HG03460 (cell line): Measurements from ENCODE around the gene SCYGR2.

Experiments used
- ATAC-seq: cut with Tn5 transposase; IDR thresholded peaks from one replicate; pipeline ENCODE4 v1.9.1; 2021; ENCODE audit not compliant: unreplicated experiment

The SCYGR2 gene

DNA sequence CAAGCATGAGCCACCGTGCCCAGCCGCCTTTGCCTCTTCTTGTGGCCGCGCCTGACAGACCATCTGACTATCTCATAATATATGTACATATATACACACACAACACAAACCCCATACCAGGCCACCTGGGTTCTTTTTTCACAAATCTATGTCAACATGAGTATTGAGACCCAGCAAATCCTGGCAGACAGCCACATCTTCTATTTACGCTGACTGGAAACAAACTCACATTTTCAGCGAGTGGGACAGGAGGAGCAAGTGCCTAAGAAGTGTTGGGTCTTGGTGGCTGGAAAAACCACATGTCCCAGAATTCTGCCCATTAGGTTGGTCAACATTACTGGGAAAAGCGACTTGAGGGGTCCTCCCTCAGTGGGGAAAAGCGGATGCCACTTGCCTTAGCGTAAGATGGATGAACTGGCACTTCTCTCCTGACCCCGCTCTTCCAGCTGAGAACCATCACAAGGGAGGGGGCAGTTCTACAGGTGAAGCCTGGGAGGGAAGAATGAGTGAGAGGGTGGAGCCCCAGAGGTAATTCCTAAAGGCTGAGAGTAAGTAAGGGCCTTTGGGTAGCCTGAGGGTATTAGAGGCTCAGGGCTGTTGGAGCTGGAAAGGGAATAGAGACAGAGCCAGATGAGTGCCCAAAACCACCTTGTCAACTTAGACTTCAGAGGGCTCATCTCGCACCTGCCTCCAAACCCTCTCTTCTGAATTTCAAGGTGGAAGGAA is 14.0 kb downstream of the SCYGR2 start:
- no peak for ATAC-seq

DNA sequence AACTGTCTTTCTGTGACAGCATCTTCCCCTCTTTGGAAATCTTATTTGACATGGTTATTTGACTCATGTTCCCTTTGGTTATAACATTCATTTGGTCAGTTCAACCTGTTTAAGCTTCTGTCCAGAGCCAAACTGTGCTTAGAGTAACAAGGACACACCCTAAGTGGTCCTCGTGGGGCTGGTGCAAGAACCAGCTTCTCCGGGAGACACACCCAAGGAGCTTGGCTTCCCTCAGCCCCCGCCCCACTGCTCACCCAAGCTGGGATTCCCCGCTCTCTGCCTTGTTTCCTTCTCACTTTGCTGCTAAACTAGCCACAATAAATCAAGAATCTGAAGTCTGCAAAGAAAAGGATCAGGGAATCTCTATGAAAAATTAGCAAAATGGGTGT is 14.6 kb downstream of the SCYGR2 start:
- ATAC-seq: no peak

DNA sequence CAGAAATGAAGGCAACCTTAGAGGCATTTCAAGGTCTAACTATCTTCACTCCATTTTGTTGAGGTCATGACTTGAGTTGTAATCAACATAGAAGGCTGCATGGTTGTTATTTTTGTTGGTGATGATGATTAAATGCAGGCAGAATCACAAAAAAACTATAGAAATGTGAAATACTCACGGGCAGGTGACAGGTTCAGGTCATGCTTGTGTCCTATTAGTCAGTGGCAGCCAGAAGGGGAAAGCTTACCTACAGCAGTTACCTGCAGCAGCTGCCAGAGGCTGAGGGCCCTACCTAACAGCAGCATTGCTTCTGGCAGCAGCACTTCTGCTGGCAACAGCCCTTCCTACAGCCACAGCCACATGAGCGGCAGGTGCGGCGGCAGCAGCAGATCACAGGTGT is 15.6 kb downstream of the SCYGR2 start:
- ATAC-seq: no peak

DNA sequence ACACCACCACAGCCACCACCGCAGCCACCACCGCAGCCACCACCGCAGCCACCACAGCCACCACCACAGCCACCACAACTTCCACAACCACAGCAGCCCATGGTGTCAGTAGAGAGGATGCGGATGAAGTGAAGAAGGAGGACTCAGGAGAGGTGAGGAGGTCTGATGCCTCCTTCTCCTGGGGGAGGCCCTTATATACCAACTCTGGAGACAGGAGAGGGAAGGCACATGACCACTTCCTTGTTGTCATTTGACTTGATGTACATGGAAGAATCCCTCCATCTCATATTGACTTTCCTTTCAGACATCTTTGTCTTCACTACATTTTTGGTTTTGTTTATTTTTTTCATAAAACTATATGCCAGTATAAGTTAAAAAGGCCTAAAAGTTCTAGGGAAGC is 16.0 kb downstream of the SCYGR2 start, which contains the start of gene SCYGR3:
Gene SCYGR3 (minus strand): TSS at position 101 of the 400 bp plus-strand sequence. CDS start 0 bp downstream, at position 101.
- no peak for ATAC-seq

DNA sequence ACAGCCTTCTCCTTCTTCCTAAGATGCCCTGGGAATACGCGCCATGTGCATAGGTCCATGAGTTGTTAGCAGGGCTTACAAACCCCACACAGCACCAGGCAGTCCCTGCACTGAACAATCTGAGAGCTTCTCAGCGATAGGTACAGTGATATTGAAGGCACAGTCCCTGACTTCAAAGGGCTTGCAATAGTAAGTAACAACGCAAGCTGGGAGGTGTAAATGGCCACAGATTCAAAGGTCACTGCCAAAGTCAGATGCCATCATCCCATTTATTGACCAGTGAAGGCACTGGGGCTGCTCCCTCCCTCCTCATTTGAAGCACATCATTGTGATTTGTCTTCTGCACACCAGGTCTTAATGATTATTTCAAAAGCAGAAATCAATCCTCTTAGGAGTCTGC is 16.5 kb downstream of the SCYGR2 start:
- ATAC-seq: no peak

DNA sequence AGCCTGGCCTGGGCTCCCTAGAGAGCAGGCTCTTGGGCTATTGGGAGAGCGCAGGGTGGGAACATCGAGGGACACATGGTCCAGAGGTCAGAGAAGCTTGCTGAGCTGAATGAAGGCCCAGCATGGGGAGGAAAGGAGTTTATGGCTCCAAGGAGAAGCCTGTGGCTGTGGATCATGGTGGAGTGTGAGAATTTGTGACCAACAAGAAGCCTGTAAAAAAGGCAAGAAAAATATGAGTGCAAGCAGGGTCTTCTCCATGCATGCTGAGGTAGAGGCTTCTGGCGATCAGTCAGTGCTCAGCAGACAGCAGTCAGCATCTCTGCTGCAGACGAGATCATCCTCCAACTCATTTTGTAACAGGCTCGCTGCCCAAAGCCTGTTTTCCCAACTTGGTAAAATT is 17.2 kb downstream of the SCYGR2 start:
- no peak for ATAC-seq

DNA sequence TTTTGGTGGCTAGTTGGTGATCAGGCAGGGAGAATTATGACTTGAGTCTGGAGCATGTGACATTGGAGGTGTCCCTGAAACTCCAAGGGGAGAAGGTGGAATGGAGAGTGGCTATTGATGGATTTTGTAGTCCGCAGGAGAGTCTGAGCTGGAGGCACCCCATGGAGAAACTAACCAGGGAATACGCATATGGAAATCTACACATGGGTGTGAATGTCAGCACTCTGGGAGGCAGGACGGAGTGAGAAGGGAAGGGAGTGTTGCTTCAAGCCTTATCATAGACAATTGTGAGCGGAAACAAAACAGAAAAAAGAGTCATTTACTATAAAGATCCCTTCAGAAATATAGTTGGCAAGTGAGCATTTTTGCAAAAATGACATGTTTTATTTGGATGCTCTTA is 17.9 kb downstream of the SCYGR2 start:
- ATAC-seq: no peak

DNA sequence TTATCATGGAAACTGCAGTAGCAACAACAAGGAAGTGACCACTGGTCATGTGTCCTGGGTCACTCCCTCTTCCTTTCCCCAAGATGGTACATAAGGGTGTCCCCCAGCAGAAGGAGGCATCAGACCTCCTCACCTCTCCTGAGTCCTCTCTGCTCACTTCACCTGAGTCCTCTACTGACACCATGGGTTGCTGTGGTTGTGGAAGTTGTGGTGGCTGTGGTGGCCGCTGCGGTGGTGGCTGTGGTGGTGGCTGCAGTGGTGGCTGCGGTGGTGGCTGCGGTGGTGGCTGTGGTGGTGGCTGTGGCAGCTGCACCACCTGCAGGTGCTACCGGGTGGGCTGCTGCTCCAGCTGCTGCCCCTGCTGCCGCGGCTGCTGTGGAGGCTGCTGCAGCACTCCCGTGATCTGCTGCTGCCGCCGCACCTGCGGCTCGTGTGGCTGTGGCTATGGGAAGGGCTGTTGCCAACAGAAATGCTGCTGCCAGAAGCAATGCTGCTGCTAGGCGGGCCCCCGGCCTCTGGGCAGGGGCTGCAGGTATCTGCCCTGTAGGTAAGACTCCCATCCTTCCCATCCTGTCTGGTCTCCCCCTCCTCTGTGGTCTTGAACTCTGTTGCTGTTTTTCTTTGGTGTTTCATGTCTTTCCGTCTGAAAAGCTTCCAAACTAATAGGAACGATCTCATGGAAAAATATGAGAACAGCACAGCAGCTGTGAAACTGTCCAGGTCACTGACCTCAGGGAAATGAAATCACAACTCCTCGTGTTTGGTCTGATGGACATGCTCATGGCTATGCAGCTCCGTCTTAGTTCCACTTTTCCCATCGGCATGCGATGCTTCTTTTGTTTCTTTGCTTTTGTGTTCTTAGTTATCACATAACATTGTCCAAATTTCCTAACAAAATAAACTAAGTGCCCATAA is 18.9 kb downstream of the SCYGR2 start, which contains the start of gene SCYGR4:
Gene SCYGR4 (plus strand): TSS at position 183 of the 915 bp plus-strand sequence. CDS start 0 bp downstream, at position 183.
- no peak for ATAC-seq

DNA sequence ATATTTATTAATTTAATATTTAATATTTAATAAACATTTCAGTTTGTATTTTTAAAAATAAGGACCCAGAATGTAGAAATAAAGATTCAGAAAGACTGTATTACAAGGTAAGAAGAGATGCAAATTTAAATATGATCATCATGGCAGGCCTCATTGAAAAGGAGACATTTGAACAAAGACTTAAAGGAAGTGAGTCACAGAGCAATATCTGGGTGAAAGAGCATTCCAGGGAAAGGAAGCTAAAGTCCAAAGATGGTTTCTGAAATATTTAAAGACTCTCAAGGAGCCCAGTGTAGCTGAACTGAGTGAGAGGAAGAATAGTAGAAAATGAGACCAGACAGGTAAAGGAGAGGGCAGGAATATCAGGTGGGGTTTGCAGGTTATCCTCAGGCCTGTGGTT is 24.5 kb downstream of the SCYGR2 start:
- ATAC-seq: no peak

DNA sequence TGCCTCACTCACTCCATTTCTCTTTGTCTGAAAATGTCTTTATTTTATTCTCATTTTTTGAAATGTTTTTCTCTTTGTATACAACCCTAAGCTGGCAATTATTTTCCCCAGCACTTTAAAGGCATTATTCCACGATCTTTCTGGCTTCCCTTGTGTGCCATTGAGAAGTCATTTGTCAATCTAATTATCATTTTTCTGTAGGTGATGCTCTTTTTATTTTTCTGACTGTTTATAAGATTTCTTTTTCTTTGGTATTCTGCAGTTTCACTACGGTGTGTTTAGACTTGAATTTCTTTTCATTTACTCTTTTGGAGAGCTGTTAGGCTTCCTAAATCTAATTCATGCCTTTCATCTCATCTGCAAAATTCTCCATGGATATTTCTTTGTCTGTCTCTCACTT is 26.7 kb downstream of the SCYGR2 start:
- no peak for ATAC-seq

DNA sequence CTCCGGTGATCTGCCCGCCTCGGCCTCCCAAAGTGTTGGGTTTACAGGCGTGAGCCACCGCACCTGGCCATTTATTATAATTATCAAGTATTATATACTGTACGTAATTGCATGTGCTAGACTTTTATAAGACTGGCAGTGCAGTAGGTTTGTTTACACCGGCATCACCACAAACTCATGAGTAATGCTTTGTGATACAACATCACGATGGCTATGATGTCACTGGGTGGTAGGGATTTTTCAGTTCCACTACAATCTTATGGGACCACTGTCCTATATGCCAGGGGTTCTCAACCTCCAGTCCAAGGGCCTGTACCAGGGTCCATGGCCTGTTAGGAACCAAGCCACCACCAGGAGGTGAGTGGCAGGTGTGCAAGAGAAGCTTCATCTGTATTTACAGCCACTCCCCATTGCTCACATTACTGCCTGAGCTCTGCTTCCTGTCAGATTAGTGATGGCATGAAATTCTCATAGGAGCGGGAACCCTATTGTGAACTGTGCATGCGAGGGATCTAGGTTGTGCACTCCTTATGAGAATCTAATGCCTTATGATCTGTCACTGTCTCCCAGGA is 28.0 kb downstream of the SCYGR2 start:
- no peak for ATAC-seq

DNA sequence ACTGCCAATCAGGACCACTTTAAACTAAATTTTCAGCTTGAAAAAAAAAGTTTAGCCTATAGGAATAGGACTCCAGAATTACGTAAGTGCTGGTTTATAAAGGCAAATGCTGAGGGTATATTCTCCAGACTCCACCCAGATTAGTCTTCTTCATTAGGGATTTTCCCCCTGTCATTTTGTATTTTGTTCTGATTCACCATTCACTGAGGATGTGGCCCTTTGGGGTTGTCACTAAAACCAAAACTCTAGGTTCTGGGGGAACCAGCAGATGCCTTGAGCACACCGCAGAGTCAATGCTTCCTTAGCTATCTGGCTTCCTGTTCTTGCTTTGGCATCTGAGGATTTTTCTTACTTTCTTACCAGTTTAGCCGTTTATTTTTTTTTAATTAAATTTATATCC is 29.1 kb downstream of the SCYGR2 start:
- peak; percentile 91 for ATAC-seq

DNA sequence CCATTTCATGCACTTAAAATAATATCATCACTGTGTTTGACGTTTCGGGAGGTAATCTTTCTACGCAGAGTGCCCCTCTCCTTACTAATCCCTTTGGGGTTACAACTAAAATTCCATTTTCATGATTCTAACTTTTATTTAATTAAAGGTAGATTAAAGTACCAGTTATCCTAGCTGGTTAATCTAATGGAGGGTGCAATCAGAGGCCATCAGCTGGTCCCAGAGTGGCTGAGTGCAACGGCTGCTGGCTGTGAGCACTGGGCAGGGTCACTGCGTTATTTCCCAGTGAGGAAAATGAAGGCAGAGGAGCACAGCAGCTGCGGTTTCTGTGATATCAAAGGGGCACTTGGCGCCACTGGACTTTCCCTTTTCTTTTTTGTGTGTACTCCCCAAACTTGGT is 30.7 kb downstream of the SCYGR2 start:
- no peak for ATAC-seq

DNA sequence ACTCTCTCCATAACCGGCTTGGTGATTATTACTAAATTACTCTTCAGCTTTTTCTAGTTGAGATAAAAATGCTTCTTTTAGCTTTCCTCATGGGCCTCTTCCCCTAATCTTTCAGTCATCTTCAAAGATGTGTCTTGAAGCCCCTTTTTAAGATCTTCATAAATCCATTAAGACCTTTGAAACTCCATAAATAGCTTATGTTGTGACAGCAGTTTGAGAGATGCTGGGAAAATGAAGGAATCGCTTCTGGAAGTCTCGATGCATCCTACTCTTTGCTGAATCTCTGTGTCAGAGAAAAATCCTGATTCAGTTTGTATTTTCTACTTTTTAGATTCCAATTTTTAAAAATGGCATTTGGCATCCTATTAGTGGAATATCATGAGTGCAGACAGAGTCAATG is 31.6 kb downstream of the SCYGR2 start:
- ATAC-seq: no peak

DNA sequence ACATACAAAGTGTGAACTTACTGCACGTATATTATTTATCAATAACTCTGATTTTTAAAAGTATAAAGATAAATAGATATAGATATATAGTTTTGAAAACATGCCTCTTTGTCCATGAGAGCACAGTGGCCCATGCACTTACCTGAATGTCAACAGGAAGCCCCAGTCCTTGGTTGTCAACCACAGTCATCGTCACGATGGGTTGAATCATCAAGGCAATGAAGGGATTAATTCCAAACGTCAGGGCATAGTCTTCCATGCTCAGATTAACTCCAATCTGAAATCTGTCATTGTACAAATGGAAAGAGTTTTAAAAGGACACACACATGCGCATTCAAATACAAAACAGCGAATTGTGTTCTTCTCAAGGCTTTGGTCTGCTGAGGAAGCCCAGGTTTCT is 34.1 kb downstream of the SCYGR2 start:
- no peak for ATAC-seq

DNA sequence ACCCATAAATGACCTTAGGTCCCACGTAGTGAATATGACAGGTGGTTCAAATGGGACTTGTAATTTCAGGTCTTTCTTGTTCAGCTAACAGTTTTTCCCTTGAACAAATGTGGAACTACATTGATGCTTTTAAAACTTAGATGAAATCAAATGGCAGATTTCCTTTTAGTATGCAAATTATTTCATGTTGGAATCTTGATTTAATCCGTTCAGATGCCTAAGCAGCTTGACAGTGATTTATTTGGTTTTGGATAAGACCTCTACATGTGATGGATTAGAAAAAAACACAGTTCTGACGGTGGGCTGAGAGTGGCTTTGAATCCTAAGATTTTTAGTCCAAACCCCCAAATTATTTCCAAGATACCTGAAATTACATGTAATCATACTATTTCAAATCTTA is 35.5 kb downstream of the SCYGR2 start:
- ATAC-seq: no peak

DNA sequence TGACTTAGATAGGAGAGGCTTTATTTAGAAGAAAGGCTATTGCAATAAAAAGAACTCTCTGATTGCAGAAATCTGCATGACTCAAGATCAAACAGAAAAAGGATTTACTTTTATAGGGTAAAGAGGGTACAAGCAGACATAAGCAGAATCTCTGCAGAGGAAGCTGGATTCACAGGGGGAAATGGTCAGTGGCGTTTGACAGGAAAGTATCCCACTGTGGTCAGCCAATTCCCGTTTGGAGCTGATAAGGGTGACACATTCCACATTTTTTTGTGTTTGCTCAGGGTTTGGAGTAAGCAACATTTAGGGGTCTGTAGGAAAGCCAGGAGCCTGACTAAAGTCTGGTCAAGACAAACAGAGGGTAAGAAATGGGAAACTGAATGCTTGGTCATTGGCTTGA is 44.0 kb downstream of the SCYGR2 start:
- ATAC-seq: no peak

DNA sequence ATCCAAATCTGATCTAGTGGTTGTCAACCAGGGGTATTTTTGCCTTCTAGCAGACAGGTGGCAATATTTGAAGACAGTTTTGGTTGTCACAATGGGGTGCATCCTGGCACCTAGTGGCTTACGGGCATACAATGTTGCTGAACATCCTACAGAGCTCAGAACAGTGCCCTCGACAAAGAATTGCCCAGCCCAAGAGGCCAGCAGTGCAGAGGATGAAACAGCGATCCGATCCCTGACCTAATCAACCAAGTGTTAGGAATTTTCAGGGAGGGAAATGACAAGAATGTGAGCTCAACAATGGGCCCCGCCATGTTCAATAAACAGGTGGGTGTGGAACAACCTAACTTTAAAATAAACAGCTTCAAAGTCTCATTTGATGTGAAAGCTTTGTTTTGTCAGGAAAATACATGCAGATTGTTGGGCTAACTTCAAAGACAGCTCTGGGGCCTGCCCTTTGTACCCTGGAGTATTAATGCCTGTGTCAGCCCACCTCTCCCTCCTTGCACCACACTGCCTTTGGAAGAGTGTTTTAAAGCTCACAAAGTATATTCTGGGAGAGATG is 45.4 kb downstream of the SCYGR2 start:
- ATAC-seq: no peak
